Stimulated activated CD4-positive, alpha-beta T cell treated with anti-CD3 and anti-CD28 coated beads, Interleukin-12 subunit alpha, Interleukin-12 subunit beta, amount 100 ng/mL, for 4 hours (primary cell): ENCODE measurements around the gene OR4D5.

ENCODE experiments used
- DNase-seq: peaks from one replicate; pipeline ENCODE4 v3.0.0-alpha.2; 2020

OR4D5 gene

GRCh38 chr11:123939317-123939716 is at the start of gene OR4D5:
Gene OR4D5, plus strand, starts transcription at chr11:123939617. Its CDS starts 0 bp downstream, at chr11:123939617.
- no peak for DNase-seq

GRCh38 chr11:123892031-123892430 is 47.4 kb upstream of the OR4D5 start:
- no peak for DNase-seq

GRCh38 chr11:123899792-123900191 is 39.6 kb upstream of the OR4D5 start:
- no peak for DNase-seq

GRCh38 chr11:123901867-123902266 is 37.5 kb upstream of the OR4D5 start, which contains the start of gene OR8D4:
Gene OR8D4, plus strand, starts transcription at chr11:123902167. Its CDS starts 4,265 bp downstream, at chr11:123906432.
- DNase-seq, result no peak

- no peak for DNase-seq
Measured at GRCh38 chr11:123903932-123904331, 35.5 kb upstream of the OR4D5 start.

GRCh38 chr11:123904932-123905331 is 34.5 kb upstream of the OR4D5 start:
- DNase-seq, result no peak

- no peak for DNase-seq
Measured at GRCh38 chr11:123905826-123906225, 33.6 kb upstream of the OR4D5 start.

- DNase-seq, result no peak
Measured at GRCh38 chr11:123920943-123921342, 18.5 kb upstream of the OR4D5 start.

- no peak for DNase-seq
Measured at GRCh38 chr11:123924027-123924426, 15.4 kb upstream of the OR4D5 start.

- no peak for DNase-seq
Measured at GRCh38 chr11:123942413-123942812, 3.0 kb downstream of the OR4D5 start.

- no peak for DNase-seq
Measured at GRCh38 chr11:123943738-123944137, 4.3 kb downstream of the OR4D5 start, which contains the start of gene OR6T1. Gene OR6T1, minus strand, starts transcription at chr11:123943838. Its CDS starts 0 bp downstream, at chr11:123943838.

GRCh38 chr11:123945132-123945531 is 5.7 kb downstream of the OR4D5 start:
- DNase-seq, result no peak

- no peak for DNase-seq
Measured at GRCh38 chr11:123956752-123957151, 17.3 kb downstream of the OR4D5 start.

GRCh38 chr11:123973816-123974215 is 34.4 kb downstream of the OR4D5 start:
- no peak for DNase-seq

- no peak for DNase-seq
Measured at GRCh38 chr11:123976770-123977560, 37.5 kb downstream of the OR4D5 start.

- DNase-seq, result no peak
Measured at GRCh38 chr11:123977731-123978347, 38.4 kb downstream of the OR4D5 start, which contains the start of gene OR10S1. Gene OR10S1, minus strand, starts transcription at chr11:123977781. Its CDS starts 117 bp downstream, at chr11:123977664.

GRCh38 chr11:123979311-123979710 is 39.9 kb downstream of the OR4D5 start:
- no peak for DNase-seq
